Endothelial cell of umbilical vein (primary cell): ENCODE results near the gene RNF146. TPM values are rescaled to one million over a fixed set of nuclear protein-coding genes. Genes with fewer than 3 reads are reported as not detected.

ENCODE experiments used
- BruUV-seq: library from RNA; stranded (reverse); fragments of 400-500 nt; replicated peaks from 2 replicates; lab custom pipeline; 2021; lab: Mats Ljungman, UMichigan
- CTCF ChIA-PET: fragments of 300-600, 350-600 bp; sonication (Branson Sonifier 250); formaldehyde crosslinking; loops from one replicate; lab custom pipeline; 2021; ENCODE audit warnings: antibody characterized with exemption, inconsistent platforms; lab: Charles Lee
- POLR2A ChIA-PET: fragments of 300-600, 350-600 bp; sonication (Branson Sonifier 250); formaldehyde crosslinking; loops from one replicate; lab custom pipeline; 2021; ENCODE audit warnings: antibody characterized with exemption, inconsistent platforms; lab: Charles Lee
- DNase-seq: peaks from one replicate; pipeline ENCODE4 v3.0.0-alpha.2; 2011; ENCODE audit warnings: low read depth, low spot score
- FAIRE-seq: peaks from 2 replicates; lab custom pipeline; 2011; peaks lifted over from hg19 to GRCh38; lab: Jason Lieb, UNC
- H2AFZ ChIP-seq: 2 replicates; pipeline ENCODE4 v1.6.0; 2012; ENCODE audit warnings: low read depth, low read length, control low read depth, inconsistent platforms
- H3K27ac ChIP-seq: 2 replicates; pipeline ENCODE4 v1.5.1; 2011; ENCODE audit warnings: low read depth, mild to moderate bottlenecking, control low read depth, low read length, moderate library complexity; ENCODE audit not compliant: insufficient read depth
- H3K27me3 ChIP-seq, 2 experiments: 2 replicates each; pipeline versions ENCODE4 v1.6.0 to v1.6.1; 2011; ENCODE audit warnings: low read length in 2 of 2, mixed read lengths in 1 of 2; ENCODE audit not compliant: control insufficient read depth in 2 of 2, insufficient read depth in 2 of 2
- H3K36me3 ChIP-seq, 2 experiments: 2 replicates in 1 of 2; 3 replicates in 1 of 2; pipeline ENCODE4 v1.5.1; 2011; ENCODE audit warnings: low read length in 2 of 2, mild to moderate bottlenecking in 1 of 2, moderate library complexity in 1 of 2; ENCODE audit not compliant: control insufficient read depth in 2 of 2, insufficient read depth in 2 of 2; ENCODE audit errors: extremely low read depth in 1 of 2
- H3K4me1 ChIP-seq: 3 replicates; pipeline ENCODE4 v1.5.1; 2011; ENCODE audit warnings: mild to moderate bottlenecking, low read length; ENCODE audit not compliant: control insufficient read depth, insufficient read depth; ENCODE audit errors: extremely low read depth
- H3K4me2 ChIP-seq: 2 replicates; pipeline ENCODE4 v1.6.1; 2011; ENCODE audit warnings: low read length, control low read depth, mixed read lengths; ENCODE audit not compliant: insufficient read depth
- H3K4me3 ChIP-seq, 3 experiments: fragments of 200-600 bp in 1 of 3; sonication (generic), shearing (Covaris generic) in 1 of 3; replicated peaks in 1 of 3; 2 replicates each; pipeline ENCODE4 v1.5.1; 2011 to 2016; ENCODE audit warnings: control low read depth in 3 of 3, low read length in 3 of 3, mild to moderate bottlenecking in 2 of 3, inconsistent platforms in 1 of 3, low read depth in 1 of 3, moderate library complexity in 1 of 3; ENCODE audit not compliant: insufficient read depth in 1 of 3
- H3K79me2 ChIP-seq: 2 replicates; pipeline ENCODE4 v1.6.0; 2012; ENCODE audit warnings: low read length, inconsistent platforms; ENCODE audit not compliant: control insufficient read depth, insufficient read depth
- H3K9ac ChIP-seq: replicated peaks from 2 replicates; pipeline ENCODE3; 2011; ENCODE audit warnings: low read length, control low read depth; ENCODE audit not compliant: insufficient read depth; ENCODE audit errors: extremely low read depth
- H3K9me1 ChIP-seq: replicated peaks from 3 replicates; pipeline ENCODE4 v1.6.0; 2011; ENCODE audit warnings: mild to moderate bottlenecking, low read length; ENCODE audit not compliant: control insufficient read depth, insufficient read depth; ENCODE audit errors: extremely low read depth
- H3K9me3 ChIP-seq: replicated peaks from 2 replicates; pipeline ENCODE4 v1.5.1; 2012; ENCODE audit warnings: low read length, inconsistent platforms; ENCODE audit not compliant: control insufficient read depth, insufficient read depth
- H4K20me1 ChIP-seq: replicated peaks from 2 replicates; pipeline ENCODE3; 2011; ENCODE audit warnings: mild to moderate bottlenecking, low read length; ENCODE audit not compliant: control insufficient read depth, insufficient read depth; ENCODE audit errors: extremely low read depth
- FOS ChIP-seq: IDR thresholded peaks from 2 replicates; pipeline ENCODE4 v1.6.1; 2011; ENCODE audit warnings: mild to moderate bottlenecking, low read length, moderate library complexity, borderline replicate concordance; ENCODE audit not compliant: insufficient read depth
- MYC ChIP-seq: IDR thresholded peaks from one replicate; pipeline ENCODE4 v1.6.1; 2011; ENCODE audit warnings: mild to moderate bottlenecking, low read depth, low read length
- POLR2AphosphoS5 ChIP-seq: IDR thresholded peaks from 2 replicates; pipeline ENCODE4 v1.6.1; 2012; ENCODE audit warnings: low read depth, mild to moderate bottlenecking, control low read depth, low read length, moderate library complexity; ENCODE audit not compliant: insufficient read depth
- dilution Hi-C: fragments of 300-500 bp; cut with MboI; formaldehyde crosslinking; loops from one replicate; pipeline ENCODE4 v1.15.0; 2019; ENCODE audit warnings: low sequenced_read_pairs; ENCODE audit not compliant: extremely low pct_ligation_motif_present
- intact Hi-C: fragments of 100-400 bp; cut with micrococcal nuclease; formaldehyde crosslinking; loops from one replicate; pipeline ENCODE4 v1.10.0; 2022
- polyA plus RNA-seq, 4 experiments: library from polyadenylated mRNA; depleted of rRNA in 3 of 4; stranded (reverse) in 3 of 4; unstranded in 1 of 4; fragments of >200 nt; gene quantifications; 2 replicates each; pipeline versions ENCODE4 v1.2.1 to v1.2.3, GENCODE V29; 2011 to 2012; ENCODE audit warnings: missing spikeins in 1 of 4
- total RNA-seq: library from RNA; stranded (reverse); gene quantifications from 2 replicates; pipeline ENCODE4 v1.2.3, GENCODE V29; 2021
- TF ChIP-seq, protein P1 (sequence below), 2 donors: IDR thresholded peaks; 1 replicate in 1 of 2; 2 replicates in 1 of 2; pipeline ENCODE4 v1.5.1; 2011; ENCODE audit warnings: low read length in 2 of 2, mild to moderate bottlenecking in 2 of 2, moderate library complexity in 2 of 2, control low read depth in 1 of 2, inconsistent platforms in 1 of 2, low read depth in 1 of 2; ENCODE audit not compliant: insufficient read depth in 1 of 2; ENCODE audit errors: extremely low read depth in 1 of 2

RNF146 gene
- total and polyA plus RNA-seq, 2 donors (not counting 3 experiments of a cell fraction or from before 2014, with no cell fraction given), result 37.5 to 48.1 TPM

DNA sequence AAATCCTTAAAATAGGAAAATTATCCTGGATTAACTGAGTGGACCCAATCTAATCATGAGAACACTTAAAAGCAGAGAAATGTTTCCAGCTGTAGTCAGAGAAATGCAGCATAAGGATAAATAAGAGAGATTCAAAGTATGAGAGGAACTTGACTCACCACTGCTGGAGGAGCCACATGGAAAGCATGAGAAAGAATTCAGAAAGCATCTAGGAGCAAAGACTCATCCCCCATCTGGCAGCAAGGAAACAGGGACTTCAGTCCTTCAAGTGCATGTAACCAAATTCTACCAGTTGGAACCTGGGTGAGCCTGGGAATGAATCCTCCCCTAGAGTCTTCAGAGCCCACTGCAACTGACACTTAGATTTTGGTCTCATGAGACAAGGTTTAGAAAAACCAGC is 33.7 kb downstream of the RNF146 start:
- Histone ChIP-seq H3K9ac (no peak overlapping the region), H3K27me3 (no peaks in the 10 kb centered on the region), H3K9me3 (no peaks in the 10 kb centered on the region), H4K20me1 (peaks cover 7% of the 10 kb centered on the region), H3K79me2 (no peaks in the 10 kb centered on the region), H3K27ac (no peak overlapping the region), H3K4me2 (no peak overlapping the region), H3K4me3 (no peak overlapping the region), H3K9me1 (no peaks in the 10 kb centered on the region), H3K36me3 (no peaks in the 10 kb centered on the region), H2AFZ (no peak overlapping the region), H3K4me1 (peaks cover 29% of the 10 kb centered on the region)
- DNase-seq (peak; percentile 65), FAIRE-seq (no peak)
- TF ChIP-seq, protein P1, sequence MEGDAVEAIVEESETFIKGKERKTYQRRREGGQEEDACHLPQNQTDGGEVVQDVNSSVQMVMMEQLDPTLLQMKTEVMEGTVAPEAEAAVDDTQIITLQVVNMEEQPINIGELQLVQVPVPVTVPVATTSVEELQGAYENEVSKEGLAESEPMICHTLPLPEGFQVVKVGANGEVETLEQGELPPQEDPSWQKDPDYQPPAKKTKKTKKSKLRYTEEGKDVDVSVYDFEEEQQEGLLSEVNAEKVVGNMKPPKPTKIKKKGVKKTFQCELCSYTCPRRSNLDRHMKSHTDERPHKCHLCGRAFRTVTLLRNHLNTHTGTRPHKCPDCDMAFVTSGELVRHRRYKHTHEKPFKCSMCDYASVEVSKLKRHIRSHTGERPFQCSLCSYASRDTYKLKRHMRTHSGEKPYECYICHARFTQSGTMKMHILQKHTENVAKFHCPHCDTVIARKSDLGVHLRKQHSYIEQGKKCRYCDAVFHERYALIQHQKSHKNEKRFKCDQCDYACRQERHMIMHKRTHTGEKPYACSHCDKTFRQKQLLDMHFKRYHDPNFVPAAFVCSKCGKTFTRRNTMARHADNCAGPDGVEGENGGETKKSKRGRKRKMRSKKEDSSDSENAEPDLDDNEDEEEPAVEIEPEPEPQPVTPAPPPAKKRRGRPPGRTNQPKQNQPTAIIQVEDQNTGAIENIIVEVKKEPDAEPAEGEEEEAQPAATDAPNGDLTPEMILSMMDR (IDR thresholded peaks at IDR 0.05; ENCODE audit: extremely low read depth in 1 of 2, insufficient read depth in 1 of 2, low read depth in 1 of 2, low read length in 2 of 2), result no peak
- TF ChIP-seq FOS (peak; percentile 40), MYC (no peak), POLR2AphosphoS5 (no peak)
- ChIA-PET CTCF (interaction anchor here (1.1 to 5.7 kb wide), 14 partner anchors 9 to 389 kb away, joined by 3 to 93 read pairs (median 8); partner anchors contain the start of genes ECHDC1, KIAA0408 and RNF146), POLR2A (interaction anchor here (0.7 kb wide), 1 partner anchor 34 kb away, joined by 3 read pairs; the partner anchor contains the start of gene RNF146)
- no TSS peak for BruUV-seq
- dilution Hi-C loops, result no loop called here
- intact Hi-C loops, result loop anchor here (2.0 kb wide), 1 partner anchor 34 kb away; the partner anchor contains the start of gene RNF146
